K562 (cell line): ENCODE measurements around the gene USP2.

Source experiments
- CBX2 ChIP-seq: fragments of 200-600 bp; sonication (generic); IDR thresholded peaks from one replicate; pipeline ENCODE4 v1.6.1; 2012; ENCODE audit warnings: mild to moderate bottlenecking, low read length, inconsistent platforms; ENCODE audit not compliant: insufficient read depth, poor library complexity, severe bottlenecking
- CEBPZ ChIP-seq: fragments of 150-350 bp; IDR thresholded peaks from 2 replicates; pipeline ENCODE4 v1.6.1; 2014; ENCODE audit warnings: low read depth, mild to moderate bottlenecking, low read length, borderline replicate concordance
- CTCF ChIP-seq, 3 experiments: IDR thresholded peaks in 2 of 3; conservative IDR thresholded peaks in 1 of 3; 2 replicates each; pipeline ENCODE4 v1.5.1; 2011 to 2012; ENCODE audit warnings: low read length in 3 of 3, mild to moderate bottlenecking in 3 of 3, control low read depth in 2 of 3, improper control_type of control experiment in 1 of 3, inconsistent platforms in 1 of 3, low read depth in 1 of 3, mixed read lengths in 1 of 3, moderate library complexity in 1 of 3; ENCODE audit not compliant: insufficient read depth in 2 of 3
- FOXK1 ChIP-seq: sonication (generic); formaldehyde crosslinking; IDR thresholded peaks from 2 replicates; pipeline ENCODE4 v1.8.0; 2022; ENCODE audit warnings: missing genetic modification reagents, mild to moderate bottlenecking, borderline replicate concordance
- HCFC1 ChIP-seq: IDR thresholded peaks from 2 replicates; pipeline ENCODE4 v1.6.1; 2012; ENCODE audit warnings: low read depth, low read length, improper control_type of control experiment
- KLF10 ChIP-seq: fragments of 250-450 bp; sonication (Bioruptor Pico); IDR thresholded peaks from 2 replicates; pipeline ENCODE4 v1.6.1; 2021; ENCODE audit warnings: matching md5 sums
- MAZ ChIP-seq, 2 experiments: fragments of 450-650 bp in 1 of 2; sonication (generic) in 1 of 2; formaldehyde crosslinking; IDR thresholded peaks in 1 of 2; conservative IDR thresholded peaks in 1 of 2; 2 replicates each; pipeline versions ENCODE4 v1.4.0 to v1.5.0; 2020; ENCODE audit warnings: mild to moderate bottlenecking in 1 of 2, missing genetic modification reagents in 1 of 2
- NR2F6 ChIP-seq: fragments of 450-650 bp; formaldehyde crosslinking; IDR thresholded peaks from 2 replicates; pipeline ENCODE4 v1.4.0; 2020; ENCODE audit warnings: mild to moderate bottlenecking
- TCF7L2 ChIP-seq: fragments of 150-350 bp; IDR thresholded peaks from 2 replicates; pipeline ENCODE4 v1.6.1; 2016; ENCODE audit warnings: low read depth, mild to moderate bottlenecking, low read length, moderate library complexity
- USF1 ChIP-seq: sonication (generic); formaldehyde crosslinking; IDR thresholded peaks from 2 replicates; pipeline ENCODE4 v1.9.0; 2022; ENCODE audit warnings: mild to moderate bottlenecking, missing genetic modification reagents
- YY1 ChIP-seq, 3 experiments: IDR thresholded peaks; 2 replicates each; pipeline ENCODE4 v1.6.1; 2011; ENCODE audit warnings: low read length in 2 of 3, mild to moderate bottlenecking in 2 of 3, moderate library complexity in 2 of 3, borderline replicate concordance in 1 of 3, control low read depth in 1 of 3, low read depth in 1 of 3; ENCODE audit not compliant: insufficient read depth in 3 of 3, insufficient replicate concordance in 2 of 3, control insufficient read depth in 1 of 3, insufficient read length in 1 of 3; ENCODE audit errors: extremely low read depth in 1 of 3
- ZKSCAN3 ChIP-seq: fragments of 250-450 bp; sonication (Bioruptor Pico); IDR thresholded peaks from 2 replicates; pipeline ENCODE4 v1.4.0; 2020
- ZNF57 ChIP-seq: fragments of 450-650 bp; formaldehyde crosslinking; IDR thresholded peaks from 2 replicates; pipeline ENCODE4 v1.4.0; 2020; ENCODE audit warnings: mild to moderate bottlenecking, moderate library complexity
- TF ChIP-seq, protein P1 (sequence below): sonication (generic); formaldehyde crosslinking; IDR thresholded peaks from 2 replicates; pipeline ENCODE4 v1.8.1; 2023; ENCODE audit warnings: mild to moderate bottlenecking, missing genetic modification reagents

- TF ChIP-seq ZNF57 = no peak
- no peak for TF ChIP-seq HCFC1
- TF ChIP-seq CEBPZ = no peak
- no peak for TF ChIP-seq KLF10 (CRISPR knock-in tag)
- TF ChIP-seq CTCF (IDR thresholded peaks at IDR 0.05 in 2 of 3, conservative IDR thresholded peaks at IDR 0.05 in 1 of 3; ENCODE audit: insufficient read depth in 2 of 3, low read depth in 1 of 3, low read length in 3 of 3) = no peak
- no peak for TF ChIP-seq TCF7L2
- TF ChIP-seq USF1 = no peak
- TF ChIP-seq, protein P1, sequence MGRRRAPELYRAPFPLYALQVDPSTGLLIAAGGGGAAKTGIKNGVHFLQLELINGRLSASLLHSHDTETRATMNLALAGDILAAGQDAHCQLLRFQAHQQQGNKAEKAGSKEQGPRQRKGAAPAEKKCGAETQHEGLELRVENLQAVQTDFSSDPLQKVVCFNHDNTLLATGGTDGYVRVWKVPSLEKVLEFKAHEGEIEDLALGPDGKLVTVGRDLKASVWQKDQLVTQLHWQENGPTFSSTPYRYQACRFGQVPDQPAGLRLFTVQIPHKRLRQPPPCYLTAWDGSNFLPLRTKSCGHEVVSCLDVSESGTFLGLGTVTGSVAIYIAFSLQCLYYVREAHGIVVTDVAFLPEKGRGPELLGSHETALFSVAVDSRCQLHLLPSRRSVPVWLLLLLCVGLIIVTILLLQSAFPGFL (CRISPR knock-in tag) = no peak
- TF ChIP-seq YY1 (IDR thresholded peaks at IDR 0.05; ENCODE audit: borderline replicate concordance in 1 of 3, control insufficient read depth in 1 of 3, extremely low read depth in 1 of 3, insufficient read depth in 3 of 3, insufficient read length in 1 of 3, insufficient replicate concordance in 2 of 3, low read depth in 1 of 3, low read length in 2 of 3) = no peak
- no peak for TF ChIP-seq FOXK1 (CRISPR knock-in tag)
- no peak for TF ChIP-seq CBX2
- TF ChIP-seq NR2F6 (CRISPR knock-in tag) = no peak
- TF ChIP-seq ZKSCAN3 (CRISPR knock-in tag) = no peak
- no peak for TF ChIP-seq MAZ (CRISPR knock-in tag; conservative IDR thresholded peaks at IDR 0.05 in 1 of 2, IDR thresholded peaks at IDR 0.05 in 1 of 2)
Observed at GRCh38 chr11:119417726-119418540, 36.4 kb upstream of the USP2 start.
